HEK293 (cell line): ENCODE data around the gene TRIM8.

ENCODE experiments used
- CTCF ChIA-PET: fragments of 350-600 bp; formaldehyde crosslinking; extraction: SDS; loops from one replicate; lab custom pipeline; 2021; ENCODE audit warnings: antibody characterized with exemption; lab: Yijun Ruan, JAX
- POLR2A ChIA-PET: fragments of 300-600 bp; formaldehyde crosslinking; extraction: SDS; loops from one replicate; lab custom pipeline; 2020; ENCODE audit warnings: antibody characterized with exemption, inconsistent platforms; lab: Yijun Ruan, JAX
- H3K27ac ChIP-seq: fragments of 200-500 bp; sonication (Bioruptor generic); 2 replicates; pipeline ENCODE4 v1.5.1; 2014; ENCODE audit warnings: low read depth, low read length, control low read depth, inconsistent platforms; ENCODE audit errors: extremely low read depth
- H3K36me3 ChIP-seq, 2 experiments: fragments of 200-500 bp in 1 of 2; sonication (Bioruptor generic) in 1 of 2; 1 replicate in 1 of 2; 2 replicates in 1 of 2; pipeline ENCODE4 v1.5.1; 2014 to 2017; ENCODE audit warnings: inconsistent platforms in 2 of 2, low read length in 2 of 2; ENCODE audit not compliant: control insufficient read depth in 2 of 2, insufficient read depth in 1 of 2
- H3K4me1 ChIP-seq: fragments of 200-500 bp; sonication (Bioruptor generic); 2 replicates; pipeline ENCODE4 v1.5.1; 2014; ENCODE audit warnings: mild to moderate bottlenecking, low read length, inconsistent platforms; ENCODE audit not compliant: control insufficient read depth, insufficient read depth
- H3K4me3 ChIP-seq: 2 replicates; pipeline ENCODE4 v1.5.1; 2011; ENCODE audit warnings: low read depth, mild to moderate bottlenecking, control low read depth, low read length, moderate library complexity
- H3K9me3 ChIP-seq: fragments of 200-500 bp; sonication (Bioruptor generic); 2 replicates; pipeline ENCODE4 v1.5.1; 2014; ENCODE audit warnings: low read depth, low read length, inconsistent platforms; ENCODE audit not compliant: control insufficient read depth, insufficient read depth
- SP3 ChIP-seq: fragments of 450-650 bp; formaldehyde crosslinking; IDR thresholded peaks from 2 replicates; pipeline ENCODE4 v1.5.1; 2016; ENCODE audit warnings: missing biosample characterization, missing genetic modification characterization
- SP7 ChIP-seq: fragments of 450-650 bp; formaldehyde crosslinking; IDR thresholded peaks from 2 replicates; pipeline ENCODE4 v1.5.1; 2016; ENCODE audit warnings: missing biosample characterization, missing genetic modification characterization
- YY1 ChIP-seq: fragments of 450-650 bp; formaldehyde crosslinking; IDR thresholded peaks from 2 replicates; pipeline ENCODE4 v1.5.1; 2018; ENCODE audit warnings: missing biosample characterization, missing genetic modification characterization
- ZNF121 ChIP-seq: fragments of 450-650 bp; formaldehyde crosslinking; IDR thresholded peaks from 2 replicates; pipeline ENCODE4 v1.5.1; 2016; ENCODE audit warnings: missing biosample characterization, missing genetic modification characterization
- ZNF16 ChIP-seq: fragments of 450-650 bp; formaldehyde crosslinking; IDR thresholded peaks from 2 replicates; pipeline ENCODE4 v1.5.1; 2016; ENCODE audit warnings: low read depth, missing biosample characterization, missing genetic modification characterization
- ZNF302 ChIP-seq: fragments of 450-650 bp; formaldehyde crosslinking; IDR thresholded peaks from 2 replicates; pipeline ENCODE4 v1.5.1; 2016; ENCODE audit warnings: missing biosample characterization, missing genetic modification characterization, low read depth
- ZNF473 ChIP-seq: fragments of 450-650 bp; formaldehyde crosslinking; IDR thresholded peaks from 2 replicates; pipeline ENCODE4 v1.5.1; 2017; ENCODE audit warnings: missing biosample characterization, missing genetic modification characterization
- ZNF514 ChIP-seq: fragments of 450-650 bp; formaldehyde crosslinking; IDR thresholded peaks from 2 replicates; pipeline ENCODE4 v1.5.1; 2016; ENCODE audit warnings: missing biosample characterization, missing genetic modification characterization
- ZNF521 ChIP-seq: fragments of 450-650 bp; formaldehyde crosslinking; IDR thresholded peaks from 2 replicates; pipeline ENCODE4 v1.5.1; 2017; ENCODE audit warnings: missing biosample characterization, mild to moderate bottlenecking, missing genetic modification characterization
- ZNF548 ChIP-seq: fragments of 450-650 bp; formaldehyde crosslinking; IDR thresholded peaks from 2 replicates; pipeline ENCODE4 v1.5.1; 2016; ENCODE audit warnings: missing biosample characterization, missing genetic modification characterization
- ZNF555 ChIP-seq: fragments of 450-650 bp; formaldehyde crosslinking; conservative IDR thresholded peaks from 2 replicates; pipeline ENCODE4 v1.5.1; 2017; ENCODE audit warnings: missing biosample characterization, mild to moderate bottlenecking, missing genetic modification characterization, inconsistent platforms
- ZNF596 ChIP-seq: fragments of 450-650 bp; IDR thresholded peaks from 2 replicates; pipeline ENCODE4 v1.5.0; 2018; ENCODE audit warnings: missing biosample characterization, mild to moderate bottlenecking, missing genetic modification characterization, moderate library complexity
- ZNF626 ChIP-seq: fragments of 450-650 bp; sonication (Bioruptor Pico); formaldehyde crosslinking; IDR thresholded peaks from 2 replicates; pipeline ENCODE4 v1.5.1; 2018; ENCODE audit warnings: missing biosample characterization, missing genetic modification characterization, inconsistent platforms
- TF ChIP-seq, protein P1 (sequence below): fragments of 450-650 bp; formaldehyde crosslinking; IDR thresholded peaks from 2 replicates; pipeline ENCODE4 v1.5.1; 2016; ENCODE audit warnings: missing biosample characterization, missing genetic modification characterization, borderline replicate concordance
- TF ChIP-seq, protein P2 (sequence below): fragments of 450-650 bp; formaldehyde crosslinking; IDR thresholded peaks from 2 replicates; pipeline ENCODE4 v1.5.1; 2016; ENCODE audit warnings: missing biosample characterization, missing genetic modification characterization
- TF ChIP-seq, protein P3 (sequence below): fragments of 450-650 bp; formaldehyde crosslinking; IDR thresholded peaks from 2 replicates; pipeline ENCODE4 v1.5.1; 2016; ENCODE audit warnings: missing biosample characterization, missing genetic modification characterization, borderline replicate concordance
- TF ChIP-seq, protein P4 (sequence below): fragments of 450-650 bp; formaldehyde crosslinking; IDR thresholded peaks from 2 replicates; pipeline ENCODE4 v1.5.1; 2017; ENCODE audit warnings: missing biosample characterization, missing genetic modification characterization

TRIM8 gene

DNA sequence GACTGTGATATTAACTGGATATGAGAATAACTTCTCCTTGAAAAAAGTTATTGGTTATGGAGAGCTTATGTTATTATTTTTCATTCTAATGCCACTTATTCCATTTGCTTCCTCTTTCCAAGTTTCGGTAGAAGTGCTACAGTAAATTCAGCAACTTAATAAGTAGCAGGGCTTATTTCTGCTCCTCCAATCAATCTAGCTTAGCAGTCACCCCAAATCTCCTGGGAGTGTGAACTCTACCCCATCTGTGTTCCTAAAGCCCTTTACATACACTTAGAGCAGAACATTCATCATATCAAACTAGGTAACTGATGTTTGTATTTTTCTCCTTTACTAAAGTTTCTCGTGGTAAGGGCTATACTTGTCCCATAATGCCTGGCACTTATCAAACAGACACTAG is 61.3 kb downstream of the TRIM8 start:
- peaks cover 5 to 7% of the 10 kb centered on the region in 2 experiments; a peak in 2 of 3 replicates for H3K36me3 ChIP-seq
- peaks cover 5% of the 10 kb centered on the region for H3K4me1 ChIP-seq
- POLR2A ChIA-PET, result no interaction called here
- H3K27ac ChIP-seq, result no peak overlapping the region
- CTCF ChIA-PET, result interaction anchor here (0.7 kb wide), 1 partner anchor 196 kb away, joined by 3 read pairs; no protein-coding TSS in a partner anchor
- TF ChIP-seq ZNF626 (tag by site-specific recombination) (no peak), ZNF596 (no peak), YY1 (no peak), SP7 (tag by site-specific recombination) (no peak), ZNF121 (tag by site-specific recombination) (no peak), ZNF473 (tag by site-specific recombination) (no peak), ZNF555 (no peak), ZNF548 (tag by site-specific recombination) (no peak), ZNF514 (tag by site-specific recombination) (no peak), SP3 (no peak), ZNF302 (tag by site-specific recombination) (no peak), ZNF16 (tag by site-specific recombination) (no peak), ZNF521 (tag by site-specific recombination) (no peak)
- TF ChIP-seq, protein P1, sequence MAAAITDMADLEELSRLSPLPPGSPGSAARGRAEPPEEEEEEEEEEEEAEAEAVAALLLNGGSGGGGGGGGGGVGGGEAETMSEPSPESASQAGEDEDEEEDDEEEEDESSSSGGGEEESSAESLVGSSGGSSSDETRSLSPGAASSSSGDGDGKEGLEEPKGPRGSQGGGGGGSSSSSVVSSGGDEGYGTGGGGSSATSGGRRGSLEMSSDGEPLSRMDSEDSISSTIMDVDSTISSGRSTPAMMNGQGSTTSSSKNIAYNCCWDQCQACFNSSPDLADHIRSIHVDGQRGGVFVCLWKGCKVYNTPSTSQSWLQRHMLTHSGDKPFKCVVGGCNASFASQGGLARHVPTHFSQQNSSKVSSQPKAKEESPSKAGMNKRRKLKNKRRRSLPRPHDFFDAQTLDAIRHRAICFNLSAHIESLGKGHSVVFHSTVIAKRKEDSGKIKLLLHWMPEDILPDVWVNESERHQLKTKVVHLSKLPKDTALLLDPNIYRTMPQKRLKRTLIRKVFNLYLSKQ (tag by site-specific recombination), result no peak
- TF ChIP-seq, protein P2, sequence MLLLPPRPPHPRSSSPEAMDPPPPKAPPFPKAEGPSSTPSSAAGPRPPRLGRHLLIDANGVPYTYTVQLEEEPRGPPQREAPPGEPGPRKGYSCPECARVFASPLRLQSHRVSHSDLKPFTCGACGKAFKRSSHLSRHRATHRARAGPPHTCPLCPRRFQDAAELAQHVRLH (tag by site-specific recombination), result no peak
- TF ChIP-seq, protein P3, sequence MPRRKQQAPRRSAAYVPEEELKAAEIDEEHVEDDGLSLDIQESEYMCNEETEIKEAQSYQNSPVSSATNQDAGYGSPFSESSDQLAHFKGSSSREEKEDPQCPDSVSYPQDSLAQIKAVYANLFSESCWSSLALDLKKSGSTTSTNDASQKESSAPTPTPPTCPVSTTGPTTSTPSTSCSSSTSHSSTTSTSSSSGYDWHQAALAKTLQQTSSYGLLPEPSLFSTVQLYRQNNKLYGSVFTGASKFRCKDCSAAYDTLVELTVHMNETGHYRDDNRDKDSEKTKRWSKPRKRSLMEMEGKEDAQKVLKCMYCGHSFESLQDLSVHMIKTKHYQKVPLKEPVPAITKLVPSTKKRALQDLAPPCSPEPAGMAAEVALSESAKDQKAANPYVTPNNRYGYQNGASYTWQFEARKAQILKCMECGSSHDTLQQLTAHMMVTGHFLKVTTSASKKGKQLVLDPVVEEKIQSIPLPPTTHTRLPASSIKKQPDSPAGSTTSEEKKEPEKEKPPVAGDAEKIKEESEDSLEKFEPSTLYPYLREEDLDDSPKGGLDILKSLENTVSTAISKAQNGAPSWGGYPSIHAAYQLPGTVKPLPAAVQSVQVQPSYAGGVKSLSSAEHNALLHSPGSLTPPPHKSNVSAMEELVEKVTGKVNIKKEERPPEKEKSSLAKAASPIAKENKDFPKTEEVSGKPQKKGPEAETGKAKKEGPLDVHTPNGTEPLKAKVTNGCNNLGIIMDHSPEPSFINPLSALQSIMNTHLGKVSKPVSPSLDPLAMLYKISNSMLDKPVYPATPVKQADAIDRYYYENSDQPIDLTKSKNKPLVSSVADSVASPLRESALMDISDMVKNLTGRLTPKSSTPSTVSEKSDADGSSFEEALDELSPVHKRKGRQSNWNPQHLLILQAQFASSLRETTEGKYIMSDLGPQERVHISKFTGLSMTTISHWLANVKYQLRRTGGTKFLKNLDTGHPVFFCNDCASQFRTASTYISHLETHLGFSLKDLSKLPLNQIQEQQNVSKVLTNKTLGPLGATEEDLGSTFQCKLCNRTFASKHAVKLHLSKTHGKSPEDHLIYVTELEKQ (tag by site-specific recombination), result no peak
- TF ChIP-seq, protein P4, sequence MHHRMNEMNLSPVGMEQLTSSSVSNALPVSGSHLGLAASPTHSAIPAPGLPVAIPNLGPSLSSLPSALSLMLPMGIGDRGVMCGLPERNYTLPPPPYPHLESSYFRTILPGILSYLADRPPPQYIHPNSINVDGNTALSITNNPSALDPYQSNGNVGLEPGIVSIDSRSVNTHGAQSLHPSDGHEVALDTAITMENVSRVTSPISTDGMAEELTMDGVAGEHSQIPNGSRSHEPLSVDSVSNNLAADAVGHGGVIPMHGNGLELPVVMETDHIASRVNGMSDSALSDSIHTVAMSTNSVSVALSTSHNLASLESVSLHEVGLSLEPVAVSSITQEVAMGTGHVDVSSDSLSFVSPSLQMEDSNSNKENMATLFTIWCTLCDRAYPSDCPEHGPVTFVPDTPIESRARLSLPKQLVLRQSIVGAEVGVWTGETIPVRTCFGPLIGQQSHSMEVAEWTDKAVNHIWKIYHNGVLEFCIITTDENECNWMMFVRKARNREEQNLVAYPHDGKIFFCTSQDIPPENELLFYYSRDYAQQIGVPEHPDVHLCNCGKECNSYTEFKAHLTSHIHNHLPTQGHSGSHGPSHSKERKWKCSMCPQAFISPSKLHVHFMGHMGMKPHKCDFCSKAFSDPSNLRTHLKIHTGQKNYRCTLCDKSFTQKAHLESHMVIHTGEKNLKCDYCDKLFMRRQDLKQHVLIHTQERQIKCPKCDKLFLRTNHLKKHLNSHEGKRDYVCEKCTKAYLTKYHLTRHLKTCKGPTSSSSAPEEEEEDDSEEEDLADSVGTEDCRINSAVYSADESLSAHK (tag by site-specific recombination), result no peak
- no peak overlapping the region for H3K4me3 ChIP-seq
- no peaks in the 10 kb centered on the region for H3K9me3 ChIP-seq
